ENCODE results near the gene CD81.

The CD81 gene

DNA sequence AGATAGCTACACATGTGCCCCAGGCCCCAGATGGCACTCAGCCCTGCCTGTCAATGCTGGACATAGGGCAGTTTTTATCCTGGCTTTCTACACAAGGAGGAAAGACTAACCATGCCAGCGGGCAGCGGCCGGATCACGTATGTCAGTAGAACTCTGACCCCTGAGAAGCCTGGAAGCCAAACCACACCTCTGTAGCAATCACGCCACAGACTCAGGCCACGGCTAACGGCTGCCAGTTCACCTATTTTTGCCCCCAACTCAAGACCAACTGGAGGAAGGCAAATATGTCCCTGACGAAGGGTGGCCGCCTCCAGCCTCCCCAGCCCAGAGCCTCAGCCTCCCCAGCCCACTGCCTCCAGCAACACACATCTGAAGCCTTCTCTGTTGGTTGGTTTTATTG, 7.2 kb upstream of the CD81 start:
- TF ChIP-seq ZFX (IDR thresholded peaks at IDR 0.05; ENCODE audit: borderline replicate concordance), result no peak
- TF ChIP-seq, protein P1, sequence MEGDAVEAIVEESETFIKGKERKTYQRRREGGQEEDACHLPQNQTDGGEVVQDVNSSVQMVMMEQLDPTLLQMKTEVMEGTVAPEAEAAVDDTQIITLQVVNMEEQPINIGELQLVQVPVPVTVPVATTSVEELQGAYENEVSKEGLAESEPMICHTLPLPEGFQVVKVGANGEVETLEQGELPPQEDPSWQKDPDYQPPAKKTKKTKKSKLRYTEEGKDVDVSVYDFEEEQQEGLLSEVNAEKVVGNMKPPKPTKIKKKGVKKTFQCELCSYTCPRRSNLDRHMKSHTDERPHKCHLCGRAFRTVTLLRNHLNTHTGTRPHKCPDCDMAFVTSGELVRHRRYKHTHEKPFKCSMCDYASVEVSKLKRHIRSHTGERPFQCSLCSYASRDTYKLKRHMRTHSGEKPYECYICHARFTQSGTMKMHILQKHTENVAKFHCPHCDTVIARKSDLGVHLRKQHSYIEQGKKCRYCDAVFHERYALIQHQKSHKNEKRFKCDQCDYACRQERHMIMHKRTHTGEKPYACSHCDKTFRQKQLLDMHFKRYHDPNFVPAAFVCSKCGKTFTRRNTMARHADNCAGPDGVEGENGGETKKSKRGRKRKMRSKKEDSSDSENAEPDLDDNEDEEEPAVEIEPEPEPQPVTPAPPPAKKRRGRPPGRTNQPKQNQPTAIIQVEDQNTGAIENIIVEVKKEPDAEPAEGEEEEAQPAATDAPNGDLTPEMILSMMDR (IDR thresholded peaks at IDR 0.05), result no peak
- no peak overlapping the region for H3K27ac ChIP-seq

DNA sequence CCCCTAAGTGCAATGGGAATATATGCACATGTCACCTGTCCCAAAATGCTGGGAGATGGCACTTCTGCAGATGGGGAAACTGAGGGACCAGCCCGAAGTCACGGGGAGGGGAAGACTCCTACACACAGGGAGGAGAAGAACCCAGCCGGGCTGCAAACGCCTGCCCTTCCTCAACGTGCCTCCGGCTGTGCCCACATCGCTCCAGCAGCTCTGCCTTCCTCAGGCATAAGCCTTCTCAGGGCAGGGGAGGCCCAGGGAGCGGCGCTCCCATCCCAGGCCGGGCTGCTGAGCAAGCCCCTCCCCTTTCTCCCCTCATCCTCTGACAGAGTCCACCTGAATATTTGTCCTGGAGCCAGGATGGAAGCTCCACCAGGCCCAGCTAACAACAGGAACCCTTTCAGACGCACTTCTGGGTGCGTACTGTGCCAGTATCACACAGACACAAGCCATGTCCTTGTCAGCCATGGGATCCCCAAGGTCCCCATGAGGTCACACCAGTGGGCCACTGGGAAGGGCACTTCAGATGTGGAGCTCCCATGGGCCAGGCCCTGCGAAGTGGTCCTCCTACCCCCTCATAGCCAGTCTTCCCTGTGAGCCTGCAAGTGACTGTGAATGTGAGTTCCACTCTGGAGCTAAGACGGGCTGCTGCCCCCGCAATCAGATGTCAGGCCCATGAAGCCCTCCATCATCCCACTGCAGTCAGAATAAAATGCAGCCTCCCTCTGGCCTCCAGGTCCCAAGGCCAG, 2.5 kb upstream of the CD81 start:
- H3K27ac ChIP-seq, result peak overlapping the region; percentile 92
- TF ChIP-seq, protein P1 (IDR thresholded peaks at IDR 0.05), result no peak
- TF ChIP-seq ZFX (IDR thresholded peaks at IDR 0.05; ENCODE audit: borderline replicate concordance), result no peak

DNA sequence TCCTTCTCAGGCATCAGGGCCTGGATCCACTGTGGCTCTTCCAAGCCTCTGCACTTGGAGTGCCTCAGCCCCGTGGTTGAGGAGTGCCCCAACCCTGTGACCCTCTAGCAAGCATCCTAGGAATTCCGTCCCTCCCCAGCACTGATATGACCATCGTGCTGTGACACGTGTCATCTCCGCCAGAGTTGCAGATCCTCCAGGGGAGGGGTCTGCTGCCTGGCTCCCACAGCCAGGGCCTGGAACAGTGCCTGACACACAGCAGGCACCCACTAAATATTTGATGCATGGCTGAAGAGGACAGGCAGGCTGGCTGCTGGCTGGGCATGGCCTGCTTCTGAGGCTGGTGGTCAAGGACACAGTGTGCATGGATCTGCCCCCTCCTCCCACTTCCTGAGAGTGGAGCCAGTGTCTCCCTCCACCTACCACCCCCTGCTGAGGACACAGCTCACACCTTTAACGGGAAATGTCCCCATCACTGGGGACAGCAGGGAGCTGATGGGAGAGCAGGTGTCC, 1.7 kb upstream of the CD81 start:
- no peak for TF ChIP-seq ZFX (IDR thresholded peaks at IDR 0.05; ENCODE audit: borderline replicate concordance)
- TF ChIP-seq, protein P1 (IDR thresholded peaks at IDR 0.05), result peak; percentile 66
- H3K27ac ChIP-seq, result peak overlapping the region; percentile 92

DNA sequence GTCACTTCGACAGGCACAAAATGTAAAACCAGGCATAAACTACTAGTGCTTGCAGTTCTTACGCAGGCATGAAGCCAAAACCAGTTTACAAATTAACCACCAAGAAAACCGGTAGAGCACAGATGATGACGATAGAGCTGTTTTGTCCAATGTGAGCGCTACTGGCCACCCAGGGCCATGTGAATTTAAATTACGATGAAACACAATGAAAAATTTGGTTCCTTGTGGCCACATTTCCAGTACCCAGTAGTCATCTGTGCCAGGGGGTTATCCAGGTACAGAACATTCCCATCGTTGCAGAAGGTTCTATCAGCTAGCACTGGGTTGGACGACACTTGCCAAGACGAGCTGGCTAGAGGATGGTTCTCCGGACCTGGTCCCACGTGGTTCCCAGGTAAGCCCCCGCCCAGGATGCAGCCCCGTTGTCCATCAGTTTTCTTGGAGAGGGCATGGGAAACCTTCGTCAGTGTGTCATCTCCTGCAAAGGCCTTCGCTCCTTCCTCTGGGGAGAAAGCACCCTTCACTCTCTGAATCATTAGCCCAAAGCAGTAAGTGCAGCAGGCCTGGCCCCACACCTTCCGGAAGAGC, 1.1 kb upstream of the CD81 start:
- TF ChIP-seq, protein P1 (IDR thresholded peaks at IDR 0.05), result 0 out of 2 replicates have a peak, but pooled peaks have one; percentile 19
- TF ChIP-seq ZFX (IDR thresholded peaks at IDR 0.05; ENCODE audit: borderline replicate concordance), result no peak
- peak overlapping the region; percentile 92 for H3K27ac ChIP-seq

DNA sequence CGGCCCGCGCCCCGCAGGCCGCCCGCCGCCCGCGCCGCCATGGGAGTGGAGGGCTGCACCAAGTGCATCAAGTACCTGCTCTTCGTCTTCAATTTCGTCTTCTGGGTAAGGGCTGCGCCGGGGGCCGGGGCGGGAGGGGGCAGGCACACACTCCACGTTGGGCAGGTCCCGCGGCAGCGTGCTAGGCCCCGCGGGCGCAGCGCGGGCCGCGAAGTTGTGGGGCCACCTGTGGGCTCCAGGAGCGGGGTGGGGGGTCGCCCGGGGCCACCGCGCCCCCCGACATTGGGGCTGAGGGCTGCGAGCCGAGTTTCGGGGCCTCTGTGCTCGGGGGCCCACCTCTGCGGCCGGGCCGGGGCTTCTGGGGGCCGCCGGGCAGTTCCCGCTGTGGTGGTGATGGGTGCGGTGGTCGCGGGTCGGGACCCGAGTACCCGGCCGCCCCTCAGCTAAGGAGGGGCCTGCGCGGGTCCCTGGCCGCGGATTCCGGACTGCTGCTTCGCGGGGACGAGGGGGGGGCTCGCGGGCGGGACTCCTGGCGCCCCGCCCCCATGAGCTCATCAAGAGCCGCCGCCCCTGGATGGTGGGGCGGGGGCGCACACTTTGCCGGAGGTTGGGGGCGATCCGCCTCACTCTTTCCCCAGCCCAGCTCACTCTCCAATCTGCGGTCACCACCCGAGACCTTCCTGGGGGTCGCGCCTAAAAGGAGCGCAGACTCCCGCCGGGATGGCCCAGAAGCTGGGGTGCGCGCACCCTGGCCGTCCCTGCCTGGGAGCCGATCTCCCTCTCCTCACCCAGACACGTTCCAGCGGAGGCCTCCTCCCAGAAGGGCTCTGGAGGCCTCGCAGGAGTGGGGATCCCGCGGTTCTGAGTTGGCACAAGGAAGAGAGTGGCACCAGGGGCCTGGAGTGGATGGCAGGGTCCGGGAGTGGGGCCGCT, 667 bp downstream of the CD81 start:
- H3K27ac ChIP-seq, result peak overlapping the region; percentile 92
- TF ChIP-seq, protein P1 (IDR thresholded peaks at IDR 0.05), result no peak
- TF ChIP-seq ZFX (IDR thresholded peaks at IDR 0.05; ENCODE audit: borderline replicate concordance), result no peak

DNA sequence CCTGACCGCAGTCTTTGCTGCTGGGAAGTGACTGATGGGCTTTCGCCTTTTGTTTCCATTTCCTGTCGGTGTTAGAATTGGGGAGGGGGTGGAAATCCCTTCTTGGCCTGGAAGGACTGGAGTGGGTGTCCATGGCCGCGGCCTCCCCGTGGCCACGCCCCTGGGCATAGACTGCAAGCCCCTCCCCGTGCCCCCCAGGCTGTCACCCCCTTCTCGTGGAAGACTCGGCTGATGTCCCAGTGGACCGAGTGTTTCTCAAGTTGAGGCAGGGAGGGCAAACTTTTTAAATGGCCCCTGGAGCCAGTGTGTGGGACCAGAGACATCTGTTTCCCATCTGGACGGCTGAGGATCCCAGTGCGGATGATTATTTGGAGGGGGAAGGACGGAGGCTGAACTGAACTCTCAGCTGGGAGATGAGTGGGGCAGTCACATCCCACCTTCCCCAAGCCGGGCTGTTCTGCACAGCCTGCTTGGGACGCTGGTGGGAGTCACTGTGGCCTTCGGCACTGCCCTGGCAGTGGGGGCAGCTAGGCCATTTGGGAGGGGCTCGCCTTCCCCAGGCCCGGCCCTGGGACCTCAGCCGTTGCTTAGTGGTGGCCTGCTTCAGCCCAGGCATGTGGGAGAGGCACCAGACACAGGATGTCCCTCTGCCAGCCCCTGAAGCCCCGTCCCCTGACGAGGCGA, 1.6 kb downstream of the CD81 start:
- H3K27ac ChIP-seq, result peak overlapping the region; percentile 92
- TF ChIP-seq, protein P1 (IDR thresholded peaks at IDR 0.05), result no peak
- no peak for TF ChIP-seq ZFX (IDR thresholded peaks at IDR 0.05; ENCODE audit: borderline replicate concordance)

Measured in 22Rv1 (cell line).